IPS DF 4.7 (cell line): Measurements from ENCODE around the gene GNG14.
A peak's percentile ranks its signal among the peaks of the same experiment; 100 is the strongest.
"Not testable (repeated sequence)": the region's sequence is repeated elsewhere in the genome, so short reads cannot be mapped to it uniquely, and the experiment has no call there.

Source experiments
- DNase-seq: peaks from one replicate; pipeline ENCODE4 v3.0.0-alpha.2; 2013; ENCODE audit warnings: low spot score; ENCODE audit errors: extremely low read depth

The GNG14 gene

GRCh38 chr19:12723641-12724426 is 36.0 kb downstream of the GNG14 start, which contains the start of gene TNPO2:
TSS of gene TNPO2 (minus strand) at chr19:12723932. CDS start at chr19:12720977, 2,955 bp downstream.
- DNase-seq, result no peak

- DNase-seq, result not testable (repeated sequence)
Measured at GRCh38 chr19:12725612-12726011, 37.8 kb downstream of the GNG14 start.

GRCh38 chr19:12726988-12727316 is 39.2 kb downstream of the GNG14 start:
- DNase-seq, result no peak

DNA sequence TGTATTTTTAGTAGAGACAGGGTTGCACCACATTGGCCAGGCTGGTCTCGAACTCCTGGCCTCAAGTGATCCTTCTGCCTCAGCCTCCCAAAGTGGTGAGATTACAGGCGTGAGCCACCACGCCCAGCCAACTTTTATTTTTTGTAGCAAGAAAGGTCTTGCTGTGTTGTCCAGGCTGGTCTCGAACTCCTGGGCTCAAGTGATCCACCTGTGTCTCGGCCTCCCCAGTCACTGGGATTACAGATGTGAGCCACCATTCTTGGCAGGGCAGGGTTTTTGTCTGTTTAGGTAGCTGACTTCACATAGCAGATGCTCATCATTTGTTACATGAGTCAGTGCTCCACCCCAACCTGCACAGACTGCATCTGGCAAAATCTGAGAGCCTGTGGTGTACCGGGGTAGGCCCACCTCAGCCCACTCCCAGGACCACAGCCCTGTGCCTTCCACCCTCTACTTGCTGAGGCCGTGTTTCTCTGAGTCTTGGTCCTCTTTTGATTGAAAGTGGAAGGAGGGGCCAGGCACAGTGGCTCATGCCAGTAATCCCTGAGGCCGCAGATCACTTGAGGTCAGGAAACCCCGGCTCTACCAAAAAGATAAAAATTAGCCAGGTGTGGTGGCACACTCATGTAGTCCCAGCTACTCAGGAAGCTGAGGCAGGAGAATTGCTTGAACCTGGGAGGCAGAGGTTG is 40.1 kb downstream of the GNG14 start:
- DNase-seq, result no peak

DNA sequence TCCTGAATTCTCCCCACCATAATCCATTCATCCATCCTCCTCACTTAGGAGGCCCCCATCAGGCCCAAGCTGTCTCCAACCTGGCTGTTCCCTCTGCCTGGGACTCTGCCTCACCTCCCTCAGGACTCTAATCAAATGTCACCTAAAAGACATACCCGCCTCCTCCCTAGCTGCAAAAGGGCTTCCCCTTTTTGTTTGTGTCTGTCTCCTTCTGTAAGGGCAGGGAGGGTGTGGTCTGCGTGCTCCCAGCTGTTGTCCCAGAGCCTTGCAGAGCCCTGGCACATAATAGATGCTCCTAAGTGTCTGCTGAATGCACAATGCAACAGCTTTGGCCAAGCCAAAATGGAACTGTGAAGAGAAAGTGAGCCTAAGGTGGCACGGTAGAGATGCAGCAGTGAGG is 42.3 kb downstream of the GNG14 start:
- no peak for DNase-seq

DNA sequence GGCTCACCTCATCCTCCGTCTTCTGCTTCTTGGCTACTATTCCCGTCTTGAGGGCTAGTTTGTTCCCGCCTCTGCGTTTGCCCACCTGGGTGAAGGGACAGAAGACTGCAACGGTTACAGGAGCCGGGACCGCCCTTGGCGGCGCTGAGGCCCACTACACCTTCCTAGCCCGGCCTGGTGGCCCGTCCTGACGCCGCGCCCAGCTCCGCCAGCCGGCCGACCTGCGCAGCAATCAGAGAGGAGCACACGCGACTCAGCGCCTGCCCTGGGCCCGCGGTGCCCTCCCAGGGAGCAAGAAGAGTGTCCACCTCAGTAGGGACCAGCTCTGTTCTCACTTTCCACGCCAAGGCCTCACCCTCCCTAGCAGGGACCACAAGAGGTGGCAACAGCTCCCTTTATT is 43.5 kb downstream of the GNG14 start:
- no peak for DNase-seq

DNA sequence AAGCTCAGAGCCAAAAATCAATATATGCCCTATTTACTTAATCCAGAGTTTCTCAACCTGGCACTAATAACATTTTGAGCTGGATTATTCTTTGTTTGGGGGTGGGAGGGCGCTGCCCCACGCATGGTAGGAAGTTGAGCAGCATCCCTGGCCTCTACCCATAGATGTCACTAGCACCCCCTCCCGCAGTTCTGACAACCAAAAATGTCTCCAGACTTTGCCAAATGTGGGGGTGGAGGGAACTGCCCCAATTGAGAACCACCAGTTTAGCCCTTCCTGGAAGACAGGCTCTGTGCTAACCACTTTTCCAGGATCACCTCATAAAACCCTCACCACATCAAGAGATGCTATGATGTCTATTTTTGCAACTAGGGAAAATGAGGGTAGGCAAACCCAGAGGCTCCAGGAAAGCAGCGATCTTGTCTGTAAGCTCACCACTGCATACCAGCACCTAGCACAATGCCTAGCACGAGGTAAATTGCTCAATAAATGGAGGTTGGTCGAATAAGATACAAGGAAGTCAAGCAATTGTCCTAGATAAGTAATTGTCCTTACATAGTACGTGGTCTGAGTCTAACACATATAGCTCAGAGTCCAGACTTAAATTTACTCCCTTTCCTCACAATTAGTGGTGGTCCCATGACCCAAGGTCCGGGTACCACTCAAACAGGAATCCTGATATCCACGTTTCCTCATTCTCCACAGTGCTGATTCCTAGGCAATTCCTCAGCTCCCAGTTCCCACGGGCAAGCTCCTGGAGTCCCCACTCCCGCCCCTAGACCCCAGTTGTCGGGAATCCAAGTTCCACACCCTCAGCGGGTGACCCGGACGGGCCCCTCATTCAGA is 45.8 kb downstream of the GNG14 start:
- DNase-seq, result no peak

DNA sequence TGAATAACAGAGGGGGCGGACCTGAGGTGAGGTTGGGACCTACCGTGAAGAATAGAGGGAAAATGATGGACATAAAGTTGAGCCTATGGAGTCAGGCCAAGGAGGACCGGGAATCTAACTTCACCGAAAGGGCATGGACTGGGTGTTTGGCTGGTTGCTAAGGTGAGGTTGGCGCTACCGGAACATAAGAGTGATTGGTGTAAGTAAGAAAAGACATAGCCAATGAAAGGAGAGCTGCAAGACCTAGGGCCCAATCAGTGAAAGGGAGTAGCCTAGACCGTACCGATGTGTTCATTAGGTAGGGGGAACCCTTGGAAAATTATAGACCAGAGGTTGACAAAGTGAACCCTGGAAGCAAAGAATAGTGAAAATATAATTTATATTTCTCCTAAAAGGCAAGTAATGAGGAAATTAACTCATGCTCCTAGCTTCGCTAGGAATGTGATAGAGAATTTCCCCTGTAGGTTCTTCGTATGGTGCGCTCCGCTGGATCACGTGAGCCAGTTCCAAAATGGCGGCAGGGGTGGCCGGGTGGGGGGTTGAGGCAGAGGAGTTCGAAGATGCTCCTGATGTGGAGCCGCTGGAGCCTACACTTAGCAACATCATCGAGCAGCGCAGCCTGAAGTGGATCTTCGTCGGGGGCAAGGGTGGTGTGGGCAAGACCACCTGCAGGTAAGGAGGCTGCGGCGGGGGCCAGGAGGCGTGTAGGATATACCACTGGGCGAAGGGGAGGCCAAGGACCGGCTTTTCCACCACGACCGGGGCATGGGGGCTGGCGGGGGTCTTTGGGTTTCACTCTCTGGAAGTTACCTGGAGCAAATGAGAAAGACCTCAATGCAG is 49.4 kb downstream of the GNG14 start, which contains the start of gene GET3:
Gene GET3, plus strand, starts transcription at position 503 of the 840 bp plus-strand sequence. Its CDS starts 9 bp downstream, at position 512.
- peak; percentile 100 for DNase-seq

DNA sequence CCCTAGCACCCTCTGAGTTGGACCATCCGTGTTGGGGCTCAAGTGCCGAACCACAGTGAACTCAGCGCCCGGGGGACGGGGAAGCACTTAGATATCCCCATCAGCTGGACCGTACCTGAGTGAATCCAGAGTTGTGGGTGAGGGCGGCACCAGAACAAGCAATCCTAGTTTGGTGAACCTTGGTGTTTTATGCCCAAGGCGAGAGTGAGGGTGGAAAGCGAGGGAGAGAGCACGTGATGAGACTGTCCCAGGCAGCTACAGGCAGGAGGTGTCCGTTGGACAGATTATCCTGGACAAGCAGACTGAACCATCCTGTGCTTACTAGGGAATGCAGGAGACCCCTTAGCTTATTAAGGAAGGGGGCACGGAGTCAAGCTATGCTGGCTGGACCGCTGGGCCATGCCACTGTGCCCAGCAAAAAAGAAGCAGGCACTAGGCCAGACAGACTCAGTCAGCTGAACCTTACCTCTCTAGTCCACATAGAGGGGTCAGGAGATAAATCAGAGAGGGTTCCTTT is 50.1 kb downstream of the GNG14 start:
- no peak for DNase-seq
